K562 (cell line): Measurements from ENCODE around the gene PRELID3B. TPM values are rescaled to one million over a fixed set of nuclear protein-coding genes. Genes with fewer than 3 reads are reported as not detected.
A peak's percentile ranks its signal among the peaks of the same experiment; 100 is the strongest.

Experiments used
- CREB1 ChIP-seq, 2 experiments: sonication (generic) in 1 of 2; formaldehyde crosslinking in 1 of 2; IDR thresholded peaks; 2 replicates each; pipeline versions ENCODE4 v1.6.1 to v1.8.0; 2012 to 2022; ENCODE audit warnings: inconsistent platforms in 1 of 2, mild to moderate bottlenecking in 1 of 2, missing genetic modification reagents in 1 of 2, moderate library complexity in 1 of 2
- EHMT2 ChIP-seq: fragments of 450-650 bp; IDR thresholded peaks from 2 replicates; pipeline ENCODE4 v1.6.1; 2018; ENCODE audit warnings: antibody characterized with exemption
- FOXJ2 ChIP-seq: fragments of 200-800 bp; sonication (Bioruptor generic); IDR thresholded peaks from 2 replicates; pipeline ENCODE4 v1.6.1; 2016; ENCODE audit warnings: missing genetic modification characterization, missing compliant biosample characterization
- HCFC1 ChIP-seq: IDR thresholded peaks from 2 replicates; pipeline ENCODE4 v1.6.1; 2012; ENCODE audit warnings: low read depth, low read length, improper control_type of control experiment
- KLF13 ChIP-seq: fragments of 450-650 bp; IDR thresholded peaks from 2 replicates; pipeline ENCODE4 v1.6.1; 2016; ENCODE audit warnings: missing genetic modification characterization, low read depth, mild to moderate bottlenecking, missing compliant biosample characterization, moderate library complexity, borderline replicate concordance
- MCM3 ChIP-seq: fragments of 450-650 bp; IDR thresholded peaks from 2 replicates; pipeline ENCODE4 v1.6.1; 2016
- MTA1 ChIP-seq: fragments of 450-650 bp; IDR thresholded peaks from 2 replicates; pipeline ENCODE4 v1.6.1; 2017; ENCODE audit warnings: borderline replicate concordance
- NR1H2 ChIP-seq: sonication (generic); formaldehyde crosslinking; IDR thresholded peaks from 2 replicates; pipeline ENCODE4 v1.4.0; 2020; ENCODE audit warnings: mild to moderate bottlenecking, missing genetic modification reagents
- RAD21 ChIP-seq, 2 experiments: fragments of 250-450 bp in 1 of 2; fragments of 450-650 bp in 1 of 2; sonication (Bioruptor Pico) in 1 of 2; formaldehyde crosslinking in 1 of 2; IDR thresholded peaks in 1 of 2; conservative IDR thresholded peaks in 1 of 2; 2 replicates each; pipeline versions ENCODE4 v1.4.0 to v1.8.0; 2020 to 2022; ENCODE audit warnings: mild to moderate bottlenecking in 2 of 2, moderate library complexity in 1 of 2
- SIX5 ChIP-seq, 2 experiments: IDR thresholded peaks; 2 replicates each; pipeline ENCODE4 v1.6.1; 2011; ENCODE audit warnings: low read length in 2 of 2, borderline replicate concordance in 1 of 2, low read depth in 1 of 2, mild to moderate bottlenecking in 1 of 2, moderate library complexity in 1 of 2; ENCODE audit not compliant: insufficient read depth in 1 of 2
- SMARCE1 ChIP-seq: fragments of 450-650 bp; IDR thresholded peaks from 2 replicates; pipeline ENCODE4 v1.7.1; 2016; ENCODE audit warnings: mild to moderate bottlenecking
- ZNF253 ChIP-seq: fragments of 250-450 bp; sonication (Bioruptor Pico); conservative IDR thresholded peaks from 2 replicates; pipeline ENCODE4 v1.6.1; 2021; ENCODE audit warnings: mild to moderate bottlenecking
- ZNF282 ChIP-seq: sonication (generic); formaldehyde crosslinking; IDR thresholded peaks from 2 replicates; pipeline ENCODE4 v1.8.1; 2023; ENCODE audit warnings: missing genetic modification reagents
- ZNF707 ChIP-seq: fragments of 250-450 bp; sonication (Bioruptor Pico); conservative IDR thresholded peaks from 2 replicates; pipeline ENCODE4 v1.8.0; 2022; ENCODE audit warnings: inconsistent platforms, mild to moderate bottlenecking, moderate library complexity
- polyA plus RNA-seq, 8 experiments: library from polyadenylated mRNA; depleted of rRNA in 4 of 8; stranded (reverse) in 5 of 8; unstranded in 3 of 8; fragments of >200 nt; fragmentation: Nextera tagmentation in 2 of 8; fragmentation: Illumina TruSeq in 1 of 8; extraction: Ambion mirVana in 2 of 8; extraction: Trizol in 1 of 8; gene quantifications; 2 replicates each; pipeline versions ENCODE4 v1.2.1 to v1.2.3, GENCODE V29; 2011 to 2014; ENCODE audit warnings: inconsistent platforms in 1 of 8, missing spikeins in 1 of 8
- total RNA-seq, 7 experiments: library from RNA; depleted of rRNA in 6 of 7; stranded (reverse); fragments of >200 nt in 6 of 7; fragmentation: Illumina TruSeq in 2 of 7; extraction: Trizol in 2 of 7; gene quantifications; 2 replicates each; pipeline versions ENCODE4 v1.2.1 to v1.2.3, GENCODE V29; 2011 to 2021; ENCODE audit warnings: low replicate concordance in 1 of 7
- TF ChIP-seq, protein P1 (sequence below): fragments of 250-450 bp; sonication (Bioruptor Pico); IDR thresholded peaks from 2 replicates; pipeline ENCODE4 v1.9.0; 2021; ENCODE audit warnings: mild to moderate bottlenecking
- TF ChIP-seq, protein P2 (sequence below), 3 experiments: IDR thresholded peaks in 2 of 3; conservative IDR thresholded peaks in 1 of 3; 2 replicates each; pipeline ENCODE4 v1.5.1; 2011 to 2012; ENCODE audit warnings: low read length in 3 of 3, mild to moderate bottlenecking in 3 of 3, control low read depth in 2 of 3, improper control_type of control experiment in 1 of 3, inconsistent platforms in 1 of 3, low read depth in 1 of 3, mixed read lengths in 1 of 3, moderate library complexity in 1 of 3; ENCODE audit not compliant: insufficient read depth in 2 of 3
- TF ChIP-seq, protein P3 (sequence below), 2 experiments: fragments of 450-650 bp in 1 of 2; IDR thresholded peaks; 2 replicates each; pipeline ENCODE4 v1.6.1; 2011 to 2017; ENCODE audit warnings: low read depth in 2 of 2, antibody characterized with exemption in 1 of 2, borderline replicate concordance in 1 of 2, low read length in 1 of 2, mild to moderate bottlenecking in 1 of 2, mixed read lengths in 1 of 2; ENCODE audit not compliant: control insufficient read depth in 1 of 2
- TF ChIP-seq, protein P4 (sequence below): fragments of 450-650 bp; formaldehyde crosslinking; IDR thresholded peaks from 2 replicates; pipeline ENCODE4 v1.4.0; 2022; ENCODE audit warnings: missing genetic modification characterization

Gene PRELID3B
- total and polyA plus RNA-seq, 9 of the 15 experiments (the other 6 are each of a cell fraction or from before 2014, with no cell fraction given): 77.0 to 186 (median 101) TPM

DNA sequence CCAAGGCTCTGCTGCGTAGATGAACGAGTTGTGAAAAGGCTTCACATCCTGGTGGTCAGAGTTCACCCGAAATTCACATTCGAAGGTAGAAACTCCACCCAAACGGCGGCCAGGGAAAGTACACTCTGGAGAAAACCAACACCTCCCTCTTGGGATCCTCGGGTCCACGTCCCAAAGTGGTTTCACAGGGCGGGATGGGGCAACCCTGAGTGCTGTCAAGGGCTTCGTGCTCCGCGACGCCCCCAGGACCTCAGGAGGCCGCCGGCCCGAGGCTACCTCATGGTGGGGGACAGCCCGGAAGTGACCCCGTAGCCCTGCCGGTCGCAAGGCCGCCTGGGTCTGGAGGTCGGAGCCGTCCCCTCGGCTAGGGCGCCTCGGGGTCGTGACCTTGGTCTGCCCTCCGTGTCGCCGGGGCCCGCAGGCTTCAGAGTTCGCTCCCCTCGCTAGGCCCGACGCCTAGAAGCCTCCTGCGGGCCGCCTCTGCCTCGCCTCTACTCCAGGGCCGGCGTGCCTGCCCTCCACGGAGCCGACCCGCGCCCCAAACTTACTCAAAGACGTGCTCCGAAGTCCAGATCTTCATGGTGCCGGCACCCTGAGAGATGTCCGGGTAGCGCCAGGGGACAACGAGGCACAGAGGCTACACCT is at the start of gene PRELID3B (continued):
- no peak for TF ChIP-seq SIX5 (IDR thresholded peaks at IDR 0.05; ENCODE audit: borderline replicate concordance in 1 of 2, insufficient read depth in 1 of 2, low read depth in 1 of 2, low read length in 2 of 2)
- TF ChIP-seq, protein P1, sequence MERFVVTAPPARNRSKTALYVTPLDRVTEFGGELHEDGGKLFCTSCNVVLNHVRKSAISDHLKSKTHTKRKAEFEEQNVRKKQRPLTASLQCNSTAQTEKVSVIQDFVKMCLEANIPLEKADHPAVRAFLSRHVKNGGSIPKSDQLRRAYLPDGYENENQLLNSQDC (CRISPR knock-in tag): no peak
- TF ChIP-seq, protein P2, sequence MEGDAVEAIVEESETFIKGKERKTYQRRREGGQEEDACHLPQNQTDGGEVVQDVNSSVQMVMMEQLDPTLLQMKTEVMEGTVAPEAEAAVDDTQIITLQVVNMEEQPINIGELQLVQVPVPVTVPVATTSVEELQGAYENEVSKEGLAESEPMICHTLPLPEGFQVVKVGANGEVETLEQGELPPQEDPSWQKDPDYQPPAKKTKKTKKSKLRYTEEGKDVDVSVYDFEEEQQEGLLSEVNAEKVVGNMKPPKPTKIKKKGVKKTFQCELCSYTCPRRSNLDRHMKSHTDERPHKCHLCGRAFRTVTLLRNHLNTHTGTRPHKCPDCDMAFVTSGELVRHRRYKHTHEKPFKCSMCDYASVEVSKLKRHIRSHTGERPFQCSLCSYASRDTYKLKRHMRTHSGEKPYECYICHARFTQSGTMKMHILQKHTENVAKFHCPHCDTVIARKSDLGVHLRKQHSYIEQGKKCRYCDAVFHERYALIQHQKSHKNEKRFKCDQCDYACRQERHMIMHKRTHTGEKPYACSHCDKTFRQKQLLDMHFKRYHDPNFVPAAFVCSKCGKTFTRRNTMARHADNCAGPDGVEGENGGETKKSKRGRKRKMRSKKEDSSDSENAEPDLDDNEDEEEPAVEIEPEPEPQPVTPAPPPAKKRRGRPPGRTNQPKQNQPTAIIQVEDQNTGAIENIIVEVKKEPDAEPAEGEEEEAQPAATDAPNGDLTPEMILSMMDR (IDR thresholded peaks at IDR 0.05 in 2 of 3, conservative IDR thresholded peaks at IDR 0.05 in 1 of 3; ENCODE audit: insufficient read depth in 2 of 3, low read depth in 1 of 3, low read length in 3 of 3): 0 out of 6 replicates have a peak, but pooled peaks of 1 of the 3 experiments have one; percentile 6
- TF ChIP-seq MTA1: no peak
- TF ChIP-seq EHMT2: no peak
- TF ChIP-seq KLF13: no peak
- no peak for TF ChIP-seq MCM3
- TF ChIP-seq, protein P3, sequence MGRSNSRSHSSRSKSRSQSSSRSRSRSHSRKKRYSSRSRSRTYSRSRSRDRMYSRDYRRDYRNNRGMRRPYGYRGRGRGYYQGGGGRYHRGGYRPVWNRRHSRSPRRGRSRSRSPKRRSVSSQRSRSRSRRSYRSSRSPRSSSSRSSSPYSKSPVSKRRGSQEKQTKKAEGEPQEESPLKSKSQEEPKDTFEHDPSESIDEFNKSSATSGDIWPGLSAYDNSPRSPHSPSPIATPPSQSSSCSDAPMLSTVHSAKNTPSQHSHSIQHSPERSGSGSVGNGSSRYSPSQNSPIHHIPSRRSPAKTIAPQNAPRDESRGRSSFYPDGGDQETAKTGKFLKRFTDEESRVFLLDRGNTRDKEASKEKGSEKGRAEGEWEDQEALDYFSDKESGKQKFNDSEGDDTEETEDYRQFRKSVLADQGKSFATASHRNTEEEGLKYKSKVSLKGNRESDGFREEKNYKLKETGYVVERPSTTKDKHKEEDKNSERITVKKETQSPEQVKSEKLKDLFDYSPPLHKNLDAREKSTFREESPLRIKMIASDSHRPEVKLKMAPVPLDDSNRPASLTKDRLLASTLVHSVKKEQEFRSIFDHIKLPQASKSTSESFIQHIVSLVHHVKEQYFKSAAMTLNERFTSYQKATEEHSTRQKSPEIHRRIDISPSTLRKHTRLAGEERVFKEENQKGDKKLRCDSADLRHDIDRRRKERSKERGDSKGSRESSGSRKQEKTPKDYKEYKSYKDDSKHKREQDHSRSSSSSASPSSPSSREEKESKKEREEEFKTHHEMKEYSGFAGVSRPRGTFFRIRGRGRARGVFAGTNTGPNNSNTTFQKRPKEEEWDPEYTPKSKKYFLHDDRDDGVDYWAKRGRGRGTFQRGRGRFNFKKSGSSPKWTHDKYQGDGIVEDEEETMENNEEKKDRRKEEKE (IDR thresholded peaks at IDR 0.05; ENCODE audit: borderline replicate concordance in 1 of 2, control insufficient read depth in 1 of 2, low read depth in 2 of 2, low read length in 1 of 2): no peak
- TF ChIP-seq ZNF707 (CRISPR knock-in tag): no peak
- TF ChIP-seq, protein P4, sequence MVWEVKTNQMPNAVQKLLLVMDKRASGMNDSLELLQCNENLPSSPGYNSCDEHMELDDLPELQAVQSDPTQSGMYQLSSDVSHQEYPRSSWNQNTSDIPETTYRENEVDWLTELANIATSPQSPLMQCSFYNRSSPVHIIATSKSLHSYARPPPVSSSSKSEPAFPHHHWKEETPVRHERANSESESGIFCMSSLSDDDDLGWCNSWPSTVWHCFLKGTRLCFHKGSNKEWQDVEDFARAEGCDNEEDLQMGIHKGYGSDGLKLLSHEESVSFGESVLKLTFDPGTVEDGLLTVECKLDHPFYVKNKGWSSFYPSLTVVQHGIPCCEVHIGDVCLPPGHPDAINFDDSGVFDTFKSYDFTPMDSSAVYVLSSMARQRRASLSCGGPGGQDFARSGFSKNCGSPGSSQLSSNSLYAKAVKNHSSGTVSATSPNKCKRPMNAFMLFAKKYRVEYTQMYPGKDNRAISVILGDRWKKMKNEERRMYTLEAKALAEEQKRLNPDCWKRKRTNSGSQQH (CRISPR knock-in tag): 0 out of 2 replicates have a peak, but pooled peaks have one; percentile 41
- no peak for TF ChIP-seq ZNF282
- TF ChIP-seq HCFC1: no peak
- no peak for TF ChIP-seq CREB1 (IDR thresholded peaks at IDR 0.05)
- no peak for TF ChIP-seq CREB1 (CRISPR knock-in tag; IDR thresholded peaks at IDR 0.05)
- TF ChIP-seq NR1H2: 0 out of 2 replicates have a peak, but pooled peaks have one; percentile 65
- TF ChIP-seq FOXJ2: no peak
- TF ChIP-seq RAD21 (CRISPR knock-in tag; conservative IDR thresholded peaks at IDR 0.05 in 1 of 2, IDR thresholded peaks at IDR 0.05 in 1 of 2): peak in 1 of 2 experiments; percentile 22; a peak in 1 of 4 replicates
- TF ChIP-seq SMARCE1: no peak
- TF ChIP-seq ZNF253: no peak
